ENCODE measurements around the gene MTSS2.

DNA sequence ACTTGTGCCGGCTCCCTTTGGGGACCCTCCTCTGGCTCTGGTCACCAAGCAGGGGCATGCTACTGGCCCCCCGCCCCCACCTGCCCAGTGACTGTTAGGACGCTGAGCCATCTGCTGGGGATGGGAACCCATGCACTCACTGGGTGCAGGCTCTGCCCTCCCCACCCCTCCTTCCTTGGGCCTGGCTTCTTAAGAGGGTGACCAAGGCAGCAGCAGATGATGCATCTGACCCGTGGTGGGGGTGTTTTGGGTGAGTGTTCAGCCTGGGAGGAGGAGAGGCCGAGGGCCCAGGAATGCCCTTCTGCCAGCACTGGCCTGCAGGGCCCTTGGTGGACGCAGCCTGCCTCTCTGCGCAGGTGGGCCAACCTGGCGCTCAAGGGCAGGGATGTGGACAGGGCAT is 19.2 kb upstream of the MTSS2 start:
- TF ChIP-seq CREB5 (CRISPR knock-in tag; IDR thresholded peaks at IDR 0.05; ENCODE audit: low read depth) (no peak), OSR1 (CRISPR knock-in tag; IDR thresholded peaks at IDR 0.05) (no peak)

Measured in SK-N-SH treated with all-trans-retinoic acid at 6 μM for 48 hours (cell line).